Liver (tissue), 9 donors: ENCODE results near the gene CATSPER1. TPM values are rescaled to one million over a fixed set of nuclear protein-coding genes. Genes with fewer than 3 reads are reported as not detected.

Experiments
- DNase-seq: peaks from one replicate; pipeline ENCODE4 v3.0.0-alpha.2; 2017; ENCODE audit warnings: low spot score
- H3K27ac ChIP-seq, 2 donors: one replicate each; pipeline ENCODE4 v1.7.0; 2013; ENCODE audit warnings: inconsistent platforms in 2 of 2, low read length in 2 of 2, control low read depth in 1 of 2, low read depth in 1 of 2, mild to moderate bottlenecking in 1 of 2
- H3K27me3 ChIP-seq, 4 donors: one replicate each; pipeline versions ENCODE4 v1.6.1 to v1.7.0; 2013; ENCODE audit warnings: low read length in 3 of 4, inconsistent platforms in 1 of 4, mild to moderate bottlenecking in 1 of 4, moderate library complexity in 1 of 4; ENCODE audit not compliant: control insufficient read depth in 4 of 4, insufficient read depth in 4 of 4
- H3K36me3 ChIP-seq, 4 donors: one replicate each; pipeline versions ENCODE4 v1.6.1 to v1.7.0; 2013; ENCODE audit warnings: low read length in 3 of 4, mild to moderate bottlenecking in 3 of 4, low read depth in 1 of 4, moderate library complexity in 1 of 4; ENCODE audit not compliant: control insufficient read depth in 4 of 4, insufficient read depth in 3 of 4
- H3K4me1 ChIP-seq, 4 donors: one replicate each; pipeline versions ENCODE4 v1.6.1 to v1.7.0; 2013; ENCODE audit warnings: low read length in 3 of 4, mild to moderate bottlenecking in 3 of 4, moderate library complexity in 1 of 4; ENCODE audit not compliant: control insufficient read depth in 4 of 4, insufficient read depth in 4 of 4
- H3K4me3 ChIP-seq, 3 donors: one replicate each; pipeline versions ENCODE4 v1.6.1 to v1.7.0; 2013; ENCODE audit warnings: low read length in 3 of 3, control low read depth in 1 of 3, low read depth in 1 of 3, mild to moderate bottlenecking in 1 of 3
- H3K9ac ChIP-seq, 2 donors: one replicate each; pipeline ENCODE4 v1.7.0; 2013; ENCODE audit warnings: low read length in 2 of 2, mild to moderate bottlenecking in 2 of 2, moderate library complexity in 2 of 2, control low read depth in 1 of 2, low read depth in 1 of 2
- H3K9me3 ChIP-seq, 4 donors: one replicate each; pipeline versions ENCODE4 v1.6.1 to v1.7.0; 2013; ENCODE audit warnings: low read length in 3 of 4; ENCODE audit not compliant: control insufficient read depth in 4 of 4
- ATF3 ChIP-seq: IDR thresholded peaks from 2 replicates; pipeline ENCODE4 v1.6.1; 2016; ENCODE audit warnings: antibody characterized with exemption
- CTCF ChIP-seq: fragments of 150-350 bp; IDR thresholded peaks from 2 replicates; pipeline ENCODE4 v1.5.1; 2017; ENCODE audit warnings: improper control_type of control experiment, low read depth, low read length; ENCODE audit not compliant: missing input control
- EGR1 ChIP-seq, 2 donors: IDR thresholded peaks; 2 replicates each; pipeline ENCODE4 v1.6.1; 2016 to 2018; ENCODE audit warnings: antibody characterized with exemption in 2 of 2, low read depth in 2 of 2
- FOXA1 ChIP-seq: IDR thresholded peaks from 2 replicates; pipeline ENCODE4 v1.6.1; 2016; ENCODE audit warnings: antibody characterized with exemption
- FOXA2 ChIP-seq: IDR thresholded peaks from 2 replicates; pipeline ENCODE4 v1.6.1; 2016; ENCODE audit warnings: antibody characterized with exemption
- GABPA ChIP-seq, 2 donors: IDR thresholded peaks in 1 of 2; conservative IDR thresholded peaks in 1 of 2; 2 replicates each; pipeline ENCODE4 v1.6.1; 2016; ENCODE audit warnings: antibody characterized with exemption in 2 of 2, mild to moderate bottlenecking in 1 of 2, moderate library complexity in 1 of 2
- HNF4A ChIP-seq, 2 donors: conservative IDR thresholded peaks; 2 replicates each; pipeline ENCODE4 v1.6.1; 2016; ENCODE audit warnings: antibody characterized with exemption in 2 of 2, mild to moderate bottlenecking in 2 of 2
- HNF4G ChIP-seq: IDR thresholded peaks from 2 replicates; pipeline ENCODE4 v1.6.1; 2016; ENCODE audit warnings: antibody characterized with exemption
- JUND ChIP-seq, 2 donors: IDR thresholded peaks; 2 replicates each; pipeline ENCODE4 v1.6.1; 2016; ENCODE audit warnings: antibody characterized with exemption in 2 of 2
- MAX ChIP-seq: IDR thresholded peaks from 2 replicates; pipeline ENCODE4 v1.6.1; 2016; ENCODE audit warnings: antibody characterized with exemption
- NR2F2 ChIP-seq: IDR thresholded peaks from 2 replicates; pipeline ENCODE4 v1.6.1; 2016; ENCODE audit warnings: antibody characterized with exemption
- RAD21 ChIP-seq, 2 donors: IDR thresholded peaks; 2 replicates each; pipeline ENCODE4 v1.6.1; 2016; ENCODE audit warnings: antibody characterized with exemption in 2 of 2, mild to moderate bottlenecking in 2 of 2
- REST ChIP-seq: IDR thresholded peaks from 2 replicates; pipeline ENCODE4 v1.6.1; 2016; ENCODE audit warnings: antibody characterized with exemption, mild to moderate bottlenecking
- RXRA ChIP-seq, 2 donors: IDR thresholded peaks; 2 replicates each; pipeline ENCODE4 v1.6.1; 2017 to 2018; ENCODE audit warnings: antibody characterized with exemption in 2 of 2, mild to moderate bottlenecking in 1 of 2
- SP1 ChIP-seq: IDR thresholded peaks from 2 replicates; pipeline ENCODE4 v1.6.1; 2018; ENCODE audit warnings: antibody characterized with exemption, mild to moderate bottlenecking
- TAF1 ChIP-seq: conservative IDR thresholded peaks from 2 replicates; pipeline ENCODE4 v1.6.1; 2016; ENCODE audit warnings: antibody characterized with exemption, mild to moderate bottlenecking
- YY1 ChIP-seq: IDR thresholded peaks from 2 replicates; pipeline ENCODE4 v1.6.1; 2016; ENCODE audit warnings: antibody characterized with exemption, mild to moderate bottlenecking
- ZBTB33 ChIP-seq: IDR thresholded peaks from 2 replicates; pipeline ENCODE4 v1.6.1; 2016; ENCODE audit warnings: antibody characterized with exemption
- WGBS: extraction: QIAGEN DNeasy Blood & Tissue Kit; methylation state at CpG from one replicate; pipeline ENCODE4 v1.1.7; 2013; 5-methylcytosine and 5-hydroxymethylcytosine counted together
- polyA plus RNA-seq, 2 donors: library from polyadenylated mRNA; stranded (reverse) in 1 of 2; unstranded in 1 of 2; fragments of 200-250 nt in 1 of 2; fragments of >200 nt in 1 of 2; fragmentation: Nextera tagmentation in 1 of 2; extraction: Ambion mirVana in 1 of 2; gene quantifications; one replicate each; pipeline versions ENCODE4 v1.2.1 to v1.2.3, GENCODE V29; 2013 to 2015
- total RNA-seq, 2 donors: library from RNA; depleted of rRNA; stranded (reverse); fragments of >200 nt; gene quantifications; one replicate each; pipeline ENCODE4 v1.2.3, GENCODE V29; 2014
- donor health status: healthy.
- donor health status: healthy.
- donor health status: healthy.
- donor health status: healthy.
- donor health status: healthy.

Gene CATSPER1
- total and polyA plus RNA-seq, 4 donors = 0.17 TPM; not detected in 3

GRCh38 chr11:65981101-65981740, 45.1 kb downstream of the CATSPER1 start:
- H3K36me3 ChIP-seq = peaks cover 13 to 33% (median 22%) of the 10 kb centered on the region in 4 donors
- no peaks in the 10 kb centered on the region for H3K9me3 ChIP-seq
- TF ChIP-seq RAD21 (IDR thresholded peaks at IDR 0.05) (no peak), NR2F2 (no peak), TAF1 (no peak), MAX (no peak), FOXA1 (no peak), YY1 (no peak), GABPA (IDR thresholded peaks at IDR 0.05 in 1 of 2, conservative IDR thresholded peaks at IDR 0.05 in 1 of 2) (no peak), SP1 (no peak)
- DNase-seq = no peak
- H3K4me1 ChIP-seq = no peaks in the 10 kb centered on the region
- H3K27ac ChIP-seq = no peak overlapping the region
- no peak overlapping the region for H3K9ac ChIP-seq
- H3K27me3 ChIP-seq = no peaks in the 10 kb centered on the region
- H3K4me3 ChIP-seq = no peak overlapping the region
- WGBS = 86% methylated on average over 12 of the region's 12 CpGs

GRCh38 chr11:65979261-65979759, 47.0 kb downstream of the CATSPER1 start:
- no peaks in the 10 kb centered on the region for H3K4me1 ChIP-seq
- no peak overlapping the region for H3K9ac ChIP-seq
- no peaks in the 10 kb centered on the region for H3K27me3 ChIP-seq
- TF ChIP-seq REST (no peak), RAD21 (IDR thresholded peaks at IDR 0.05) (no peak), SP1 (no peak), TAF1 (no peak), MAX (no peak), HNF4A (conservative IDR thresholded peaks at IDR 0.05) (no peak), CTCF (no peak), HNF4G (no peak), FOXA1 (no peak), ATF3 (no peak), ZBTB33 (no peak), FOXA2 (no peak), JUND (IDR thresholded peaks at IDR 0.05) (no peak), EGR1 (IDR thresholded peaks at IDR 0.05; ENCODE audit: low read depth in 2 of 2) (no peak), RXRA (IDR thresholded peaks at IDR 0.05) (no peak), GABPA (IDR thresholded peaks at IDR 0.05 in 1 of 2, conservative IDR thresholded peaks at IDR 0.05 in 1 of 2) (no peak), YY1 (no peak)
- 91% methylated on average over 10 of the region's 10 CpGs for WGBS
- H3K27ac ChIP-seq = no peak overlapping the region
- DNase-seq = no peak
- H3K36me3 ChIP-seq = peaks cover 13 to 37% (median 25%) of the 10 kb centered on the region in 4 donors
- H3K4me3 ChIP-seq = no peak overlapping the region
- no peaks in the 10 kb centered on the region for H3K9me3 ChIP-seq
